ELF-1 (cell line): ENCODE results near the gene PROC.
A peak's percentile ranks its signal among the peaks of the same experiment; 100 is the strongest.

Experiments used
- DNase-seq: peaks from one replicate; pipeline ENCODE4 v3.0.0-alpha.2; 2016; ENCODE audit warnings: low read depth, low spot score

Gene PROC

DNA sequence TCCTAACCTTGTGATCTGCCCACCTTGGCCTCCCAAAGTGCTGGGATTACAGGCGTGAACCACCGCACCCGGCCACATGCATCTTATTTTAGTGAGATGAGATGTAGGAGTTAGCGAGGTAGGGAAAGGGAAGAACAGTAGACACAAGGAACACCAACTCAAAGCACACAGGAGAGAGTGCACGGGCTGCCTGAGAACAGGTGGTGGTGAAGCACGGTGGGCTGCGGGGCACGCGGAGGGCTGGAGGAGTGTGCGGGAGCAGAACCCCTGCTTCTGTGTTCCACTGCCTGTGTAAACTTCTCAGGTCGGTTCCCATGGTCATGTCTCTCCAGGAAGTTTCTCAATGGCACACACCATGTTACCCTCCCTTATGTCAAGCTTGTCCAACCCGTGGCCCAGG is 38.7 kb downstream of the PROC start:
- DNase-seq, result no peak

- DNase-seq, result no peak
These were observed 44.2 kb downstream of the PROC start for GRCh38 chr2:127462461-127462860.

DNA sequence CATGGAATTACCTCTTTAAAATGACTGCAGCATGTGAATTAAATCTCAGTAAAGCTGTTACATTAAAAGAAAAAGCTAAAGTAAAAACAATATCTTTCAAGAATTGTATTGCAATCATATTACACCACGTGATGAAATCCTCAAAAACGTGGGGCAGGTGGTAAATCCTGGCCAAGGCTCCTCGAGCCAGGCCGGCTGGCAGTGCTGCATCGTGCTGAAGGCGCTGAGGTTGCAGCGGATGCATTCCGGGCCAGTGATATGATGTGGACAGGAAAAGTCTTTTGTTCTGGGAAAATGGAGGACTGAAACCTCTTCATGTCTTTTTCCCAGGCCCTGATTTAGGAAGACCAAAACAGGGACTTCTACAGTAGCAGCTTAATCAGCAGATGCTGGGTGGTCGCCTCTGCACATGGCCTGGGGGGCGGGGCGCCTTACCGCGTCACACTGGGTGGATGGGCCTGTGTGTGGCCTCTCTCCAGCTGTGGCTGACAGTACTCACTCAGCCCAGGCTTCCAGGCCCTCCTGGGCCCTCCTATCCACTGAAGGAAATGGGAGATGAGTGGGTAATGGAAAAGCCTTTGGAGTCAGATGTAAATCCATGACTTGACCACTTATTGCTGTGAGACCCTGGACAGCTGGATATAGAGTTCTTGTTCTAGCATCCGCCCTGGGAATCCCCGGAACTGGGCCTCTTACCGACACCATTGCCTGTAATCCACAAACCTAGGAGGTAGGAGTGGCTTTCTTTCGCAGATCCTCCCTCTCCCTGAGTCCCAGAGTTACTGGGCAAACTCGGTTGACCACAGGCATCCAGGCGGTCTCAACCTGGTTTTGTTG is 45.1 kb downstream of the PROC start:
- DNase-seq, result peak; percentile 89

DNA sequence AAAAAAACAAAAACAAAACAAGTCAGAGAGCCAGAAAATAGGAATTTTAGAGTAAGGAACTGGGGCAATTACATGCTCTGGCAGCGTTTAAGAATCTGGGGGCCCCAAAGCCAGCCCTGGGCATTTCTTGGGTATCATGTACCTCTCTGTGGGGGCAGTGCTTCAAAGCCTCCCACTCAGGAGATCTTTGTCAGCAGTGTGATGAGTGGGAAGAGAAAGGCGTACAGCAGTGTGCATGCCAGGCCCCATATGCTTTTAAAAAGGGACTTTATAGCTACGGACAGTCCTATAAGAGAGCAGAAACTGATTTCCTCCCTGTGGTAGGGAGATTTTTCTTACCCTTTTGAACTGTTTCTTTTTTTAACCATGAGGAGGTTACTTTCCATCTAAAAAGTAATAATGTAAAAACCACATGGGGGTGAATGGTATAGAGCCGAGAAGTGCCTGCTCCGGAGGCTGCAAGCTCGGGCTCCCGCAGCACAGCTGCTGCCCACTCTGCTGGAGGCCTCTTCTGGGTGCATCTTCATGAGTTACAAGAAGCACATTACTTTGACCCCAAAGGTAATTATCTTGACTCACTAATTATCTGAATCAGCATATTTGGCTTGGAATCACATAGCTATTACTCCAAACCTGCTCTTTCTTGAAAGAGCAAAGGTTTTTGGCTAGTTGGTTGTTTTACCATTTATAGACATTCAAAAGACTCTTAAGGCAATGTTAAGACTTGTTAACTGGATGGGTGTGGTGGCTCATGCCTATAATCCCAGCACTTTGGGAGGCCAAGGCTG is 46.4 kb downstream of the PROC start:
- DNase-seq, result no peak

DNA sequence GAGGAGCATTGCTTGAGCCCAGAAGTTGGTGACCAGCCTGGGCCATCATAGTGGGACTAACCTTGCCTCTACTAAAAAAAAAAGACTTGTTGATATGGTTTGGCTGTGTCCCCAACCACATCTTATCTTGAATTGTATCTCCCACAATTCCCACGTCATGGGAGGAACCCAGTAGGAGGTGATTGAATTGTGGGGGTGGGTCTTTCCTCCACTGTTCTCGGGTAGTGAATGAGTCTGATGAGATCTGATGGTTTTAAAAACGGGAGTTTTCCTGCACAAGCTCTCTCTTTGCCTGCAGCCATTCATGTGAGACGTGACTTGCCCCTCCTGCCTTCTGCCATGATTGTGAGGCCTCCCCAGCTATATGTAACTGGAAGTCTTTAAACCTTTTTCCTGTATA is 47.0 kb downstream of the PROC start:
- DNase-seq, result no peak

DNA sequence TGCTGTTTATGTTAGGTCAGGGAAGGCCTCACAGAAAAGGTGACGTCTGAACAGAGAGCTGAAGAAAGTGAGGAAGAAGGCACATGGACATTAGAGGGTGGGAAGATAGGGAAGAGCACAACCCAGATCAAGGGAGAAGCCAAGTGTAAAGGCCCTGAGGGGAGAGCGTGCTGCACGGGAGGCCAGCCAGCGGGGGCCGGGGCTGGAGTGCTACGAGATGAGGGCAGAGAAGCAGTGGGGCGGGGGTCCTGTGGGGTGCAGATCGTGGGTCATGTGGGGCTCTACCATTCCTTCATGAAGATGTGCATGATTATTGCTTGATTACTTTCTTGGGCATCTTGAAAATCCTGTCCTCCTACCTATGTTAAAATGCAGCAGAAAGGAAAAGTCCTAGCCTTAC is 50.8 kb downstream of the PROC start:
- DNase-seq, result no peak

DNA sequence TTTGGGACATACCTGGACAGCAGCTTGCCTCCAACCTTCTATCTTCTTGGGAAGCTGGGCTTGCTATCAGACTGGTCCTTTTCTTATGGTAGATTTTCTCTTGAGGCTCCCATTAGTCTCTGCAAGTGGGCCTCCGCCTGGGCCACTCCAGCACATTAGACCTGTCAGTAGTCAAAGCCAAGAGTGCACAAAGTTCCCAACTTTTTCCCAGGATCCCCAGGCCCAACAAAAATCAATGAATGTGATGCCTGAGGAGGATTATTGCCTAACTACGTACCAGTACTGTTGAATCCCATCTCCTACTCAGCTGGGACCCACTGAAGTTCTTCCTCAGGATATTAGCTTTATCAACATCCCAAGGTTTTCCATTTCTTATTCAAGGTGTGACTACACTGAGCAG is 51.7 kb downstream of the PROC start:
- no peak for DNase-seq

GRCh38 chr2:127471286-127471988 is 53.2 kb downstream of the PROC start:
- DNase-seq, result no peak

DNA sequence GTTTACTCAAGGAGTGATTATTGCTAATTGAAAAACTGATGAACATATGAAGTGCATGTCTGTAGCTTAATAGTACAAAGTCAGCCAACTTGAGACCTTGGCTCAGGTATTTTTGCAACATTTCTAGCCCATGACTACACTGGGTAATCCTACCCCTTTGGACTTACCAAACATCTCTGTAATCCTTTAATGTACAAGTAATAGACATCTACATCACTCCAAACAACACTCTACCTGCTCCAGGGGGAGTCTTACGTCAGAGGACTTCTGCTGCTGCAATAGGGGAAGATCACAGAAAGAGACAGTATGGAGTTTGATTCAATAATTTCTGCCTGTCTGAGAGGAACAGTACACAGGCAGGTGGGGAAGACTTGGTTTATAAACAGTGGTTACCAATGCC is 54.0 kb downstream of the PROC start:
- DNase-seq, result no peak

DNA sequence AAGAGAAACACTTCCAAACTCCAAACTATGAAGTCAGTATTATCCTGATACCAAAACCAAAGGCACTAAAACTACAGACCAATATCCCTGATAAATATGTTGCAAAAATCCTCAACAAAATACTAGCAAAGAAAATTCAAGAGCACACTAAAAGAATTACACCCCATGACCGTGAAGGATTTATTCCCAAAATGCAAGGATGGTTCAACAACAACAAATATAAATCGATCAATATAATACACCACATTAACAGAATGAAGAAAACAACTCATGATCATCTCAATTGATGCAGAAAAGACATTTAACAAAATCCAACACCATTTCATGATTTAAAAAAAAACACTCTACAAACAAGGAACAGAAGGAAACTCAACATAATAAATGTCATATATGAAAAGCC is 57.6 kb downstream of the PROC start:
- no peak for DNase-seq
